ENCODE measurements around the gene PTPRN2. TPM values are rescaled to one million over a fixed set of nuclear protein-coding genes. Genes with fewer than 3 reads are reported as not detected.

The PTPRN2 gene
- total and polyA plus RNA-seq, 2 of the 8 experiments (the other 6 are each of a cell fraction or from before 2014, with no cell fraction given) = 2.6 to 4.5 TPM

- Histone ChIP-seq H3K27ac (ENCODE audit: low read depth, low read length) (no peak overlapping the region), H2BK5ac (ENCODE audit: low read depth, low read length) (no peak overlapping the region), H3K56ac (replicated peaks; ENCODE audit: insufficient read length, low read depth, low read length) (no peak overlapping the region), H3K4me3 (ENCODE audit: extremely low read depth in 1 of 4, insufficient read depth in 2 of 4, low read depth in 3 of 4, low read length in 4 of 4) (no peak overlapping the region), H3K4me2 (ENCODE audit: insufficient read depth in 1 of 2, low read depth in 2 of 2, low read length in 2 of 2) (no peak overlapping the region), H3K9me3 (ENCODE audit: insufficient read depth in 2 of 2, low read depth in 1 of 2, low read length in 1 of 2) (no peaks in the 10 kb centered on the region; a peak in 1 of 4 replicates), H4K5ac (ENCODE audit: insufficient read length, low read depth, low read length) (no peak overlapping the region), H2AFZ (ENCODE audit: low read length) (no peak overlapping the region), H3K79me2 (ENCODE audit: control insufficient read depth in 1 of 2, insufficient read depth in 2 of 2, low read length in 2 of 2) (no peaks in the 10 kb centered on the region), H3K79me1 (ENCODE audit: low read depth, low read length) (peaks cover 3% of the 10 kb centered on the region; the same call in 1 of the 2 replicates), H2AK5ac (ENCODE audit: low read depth, low read length) (no peak overlapping the region), H3K23me2 (ENCODE audit: low read depth, low read length) (no peaks in the 10 kb centered on the region), H3K27me3 (replicated peaks in 1 of 4; ENCODE audit: control insufficient read depth in 3 of 4, extremely low read depth in 1 of 4, insufficient read depth in 3 of 4, low read length in 3 of 4) (no peaks in the 10 kb centered on the region), H4K91ac (replicated peaks; ENCODE audit: insufficient read length, low read length) (no peak overlapping the region), H3K23ac (ENCODE audit: insufficient read length) (no peak overlapping the region), H3K36me3 (ENCODE audit: control insufficient read depth in 2 of 4, insufficient read depth in 4 of 4, low read length in 3 of 4) (no peaks in the 10 kb centered on the region), H2BK15ac (ENCODE audit: low read length) (no peak overlapping the region), H3K9ac (replicated peaks in 1 of 4; ENCODE audit: extremely low read depth in 1 of 4, low read depth in 3 of 4, low read length in 3 of 4) (no peak overlapping the region), H3K4ac (replicated peaks; ENCODE audit: insufficient read length, low read depth, low read length) (no peak overlapping the region), H4K20me1 (replicated peaks in 1 of 2; ENCODE audit: control insufficient read depth in 1 of 2, insufficient read depth in 2 of 2, low read length in 2 of 2) (no peaks in the 10 kb centered on the region), H4K8ac (ENCODE audit: extremely low read depth, insufficient read depth, low read length) (no peak overlapping the region), H3K18ac (ENCODE audit: extremely low read depth, low read length) (no peak overlapping the region), H2BK12ac (ENCODE audit: low read depth, low read length) (no peak overlapping the region), H3K14ac (ENCODE audit: insufficient read length) (no peak overlapping the region), H2BK120ac (replicated peaks; ENCODE audit: low read depth, low read length) (no peak overlapping the region), H3K4me1 (replicated peaks in 1 of 4; ENCODE audit: control insufficient read depth in 3 of 4, insufficient read depth in 4 of 4, low read length in 3 of 4) (peaks cover 0 to 3% (median 1%) of the 10 kb centered on the region in 4 experiments; a peak in 1 of 7 replicates), H2BK20ac (ENCODE audit: low read length) (no peak overlapping the region)
- 82% methylated on average over 10 of the region's 10 CpGs; no CpG with 5 or more reads in 1 of the 2 experiments for WGBS, 2 experiments (ENCODE audit: extremely low coverage in 1 of 2, insufficient coverage in 1 of 2, insufficient read length in 1 of 2, insufficient replicate concordance in 2 of 2, low coverage in 1 of 2, low lambda C conversion rate in 2 of 2, missing lambda C conversion rate in 1 of 2)
- DNase-seq (ENCODE audit: low read depth in 1 of 2, low spot score in 2 of 2) (no peak), FAIRE-seq (no peak)
- POLR2A ChIA-PET (ENCODE audit: partially characterized antibody) = no interaction called here
- CTCF ChIA-PET (ENCODE audit: partially characterized antibody) = no interaction called here
- TF ChIP-seq CEBPB (IDR thresholded peaks at IDR 0.05; ENCODE audit: low read depth, low read length) = no peak
- TF ChIP-seq EZH2 (IDR thresholded peaks at IDR 0.05; ENCODE audit: low read depth, low read length, severe bottlenecking) = no peak
- no peak for TF ChIP-seq KDM1A (IDR thresholded peaks at IDR 0.05; ENCODE audit: borderline replicate concordance, low read length)
- no peak for TF ChIP-seq SP4 (IDR thresholded peaks at IDR 0.05; ENCODE audit: low read length)
- no peak for TF ChIP-seq POLR2A (IDR thresholded peaks at IDR 0.05; ENCODE audit: control extremely low read depth in 1 of 2, low read depth in 2 of 2, low read length in 2 of 2)
- TF ChIP-seq SRF (IDR thresholded peaks at IDR 0.05; ENCODE audit: low read depth, low read length) = no peak
- TF ChIP-seq JUND (IDR thresholded peaks at IDR 0.05; ENCODE audit: low read length) = no peak
- TF ChIP-seq RNF2 (IDR thresholded peaks at IDR 0.05; ENCODE audit: borderline replicate concordance, low read depth, low read length, missing control alignments, poor library complexity, severe bottlenecking) = no peak
These were observed 1069.7 kb downstream of the PTPRN2 start for GRCh38 chr7:157517782-157518513.

Measured in H1 (cell line).